GM12892 (cell line): ENCODE measurements around the gene OCLN.

Source experiments
- POLR2A ChIP-seq: IDR thresholded peaks from 2 replicates; pipeline ENCODE4 v1.6.1; 2011; ENCODE audit warnings: low read depth, low read length, control low read depth
- POLR2AphosphoS5 ChIP-seq: IDR thresholded peaks from 2 replicates; pipeline ENCODE4 v1.6.1; 2011; ENCODE audit warnings: low read depth, low read length, control low read depth

DNA sequence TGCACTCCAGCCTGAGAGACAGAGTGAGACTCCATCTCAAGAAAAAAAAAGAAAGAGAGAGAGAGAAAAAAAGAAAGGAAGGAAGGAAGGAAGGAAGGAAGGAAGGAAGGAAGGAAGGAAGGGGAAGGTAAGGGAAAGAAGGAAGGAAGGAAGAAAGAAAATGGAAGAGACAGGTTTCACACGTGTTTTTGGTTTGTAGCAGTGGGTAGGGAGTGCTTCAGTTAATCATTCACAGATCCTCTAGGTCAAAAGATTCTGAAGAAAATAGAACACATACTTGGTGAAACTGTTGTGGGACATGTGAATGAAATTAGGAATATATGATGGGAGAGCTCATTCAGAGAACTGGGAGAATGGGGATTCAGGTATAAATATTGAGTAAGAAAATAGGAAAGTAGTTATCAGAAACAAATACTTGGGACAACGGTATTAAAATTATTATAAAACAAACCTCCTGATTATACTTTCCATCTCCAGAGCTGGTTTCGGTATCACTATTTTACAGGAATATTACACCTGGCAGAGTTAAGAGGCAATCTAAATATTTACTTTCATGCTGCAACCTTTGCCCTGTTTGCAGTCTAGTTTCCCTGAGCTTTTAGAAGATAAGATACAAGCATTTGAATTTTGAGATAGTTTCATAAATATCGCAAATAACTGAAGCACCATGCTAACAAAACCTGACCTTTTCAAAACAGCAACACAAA, 40.5 kb upstream of the OCLN start:
- TF ChIP-seq POLR2A = no peak
- TF ChIP-seq POLR2AphosphoS5 = no peak
